HuH-7 (cell line): ENCODE data around the gene DPP6.

ENCODE experiments used
- DNase-seq: peaks from one replicate; pipeline ENCODE4 v3.0.0; 2011; ENCODE audit warnings: low spot score

The DPP6 gene

GRCh38 chr7:154338701-154339506, 286.7 kb downstream of the DPP6 start:
- no peak for DNase-seq

GRCh38 chr7:154342971-154343633, 290.9 kb downstream of the DPP6 start:
- no peak for DNase-seq

GRCh38 chr7:154343778-154344412, 291.7 kb downstream of the DPP6 start:
- DNase-seq: no peak

- DNase-seq: no peak
Measured at GRCh38 chr7:154345093-154345492, 292.9 kb downstream of the DPP6 start.

- no peak for DNase-seq
Measured at GRCh38 chr7:154347700-154348266, 295.6 kb downstream of the DPP6 start.

- no peak for DNase-seq
Measured at GRCh38 chr7:154350892-154351291, 298.7 kb downstream of the DPP6 start.

GRCh38 chr7:154353355-154353767, 301.2 kb downstream of the DPP6 start:
- no peak for DNase-seq

GRCh38 chr7:154364170-154364569, 312.0 kb downstream of the DPP6 start:
- DNase-seq: no peak

- DNase-seq: no peak
Measured at GRCh38 chr7:154371424-154371823, 319.2 kb downstream of the DPP6 start.

- DNase-seq: no peak
Measured at GRCh38 chr7:154372011-154372601, 319.9 kb downstream of the DPP6 start.

- no peak for DNase-seq
Measured at GRCh38 chr7:154373956-154374355, 321.8 kb downstream of the DPP6 start.

- DNase-seq: no peak
Measured at GRCh38 chr7:154375956-154376355, 323.8 kb downstream of the DPP6 start.

- DNase-seq: no peak
Measured at GRCh38 chr7:154380771-154381170, 328.6 kb downstream of the DPP6 start.

- DNase-seq: no peak
Measured at GRCh38 chr7:154383045-154383444, 330.8 kb downstream of the DPP6 start.

- DNase-seq: no peak
Measured at GRCh38 chr7:154385214-154385613, 333.0 kb downstream of the DPP6 start.

- no peak for DNase-seq
Measured at GRCh38 chr7:154387252-154387651, 335.1 kb downstream of the DPP6 start.

- DNase-seq: no peak
Measured at GRCh38 chr7:154388412-154388811, 336.2 kb downstream of the DPP6 start.

- DNase-seq: no peak
Measured at GRCh38 chr7:154388999-154389398, 336.8 kb downstream of the DPP6 start.

GRCh38 chr7:154390961-154391360, 338.8 kb downstream of the DPP6 start:
- DNase-seq: no peak

GRCh38 chr7:154394804-154395203, 342.6 kb downstream of the DPP6 start:
- DNase-seq: no peak

- DNase-seq: no peak
Measured at GRCh38 chr7:154406312-154406711, 354.1 kb downstream of the DPP6 start.

- DNase-seq: peak; percentile 11
Measured at GRCh38 chr7:154409703-154410311, 357.6 kb downstream of the DPP6 start.
